Middle frontal gyrus (tissue), 1 donor: ENCODE results near the gene EXOC3.
"Not testable (repeated sequence)": the region's sequence is repeated elsewhere in the genome, so short reads cannot be mapped to it uniquely, and the experiment has no call there.

Source experiments
- DNase-seq: peaks from one replicate; pipeline ENCODE4 v3.0.0-alpha.2; 2015; ENCODE audit warnings: low spot score; ENCODE audit errors: extremely low spot score

Gene EXOC3

DNA sequence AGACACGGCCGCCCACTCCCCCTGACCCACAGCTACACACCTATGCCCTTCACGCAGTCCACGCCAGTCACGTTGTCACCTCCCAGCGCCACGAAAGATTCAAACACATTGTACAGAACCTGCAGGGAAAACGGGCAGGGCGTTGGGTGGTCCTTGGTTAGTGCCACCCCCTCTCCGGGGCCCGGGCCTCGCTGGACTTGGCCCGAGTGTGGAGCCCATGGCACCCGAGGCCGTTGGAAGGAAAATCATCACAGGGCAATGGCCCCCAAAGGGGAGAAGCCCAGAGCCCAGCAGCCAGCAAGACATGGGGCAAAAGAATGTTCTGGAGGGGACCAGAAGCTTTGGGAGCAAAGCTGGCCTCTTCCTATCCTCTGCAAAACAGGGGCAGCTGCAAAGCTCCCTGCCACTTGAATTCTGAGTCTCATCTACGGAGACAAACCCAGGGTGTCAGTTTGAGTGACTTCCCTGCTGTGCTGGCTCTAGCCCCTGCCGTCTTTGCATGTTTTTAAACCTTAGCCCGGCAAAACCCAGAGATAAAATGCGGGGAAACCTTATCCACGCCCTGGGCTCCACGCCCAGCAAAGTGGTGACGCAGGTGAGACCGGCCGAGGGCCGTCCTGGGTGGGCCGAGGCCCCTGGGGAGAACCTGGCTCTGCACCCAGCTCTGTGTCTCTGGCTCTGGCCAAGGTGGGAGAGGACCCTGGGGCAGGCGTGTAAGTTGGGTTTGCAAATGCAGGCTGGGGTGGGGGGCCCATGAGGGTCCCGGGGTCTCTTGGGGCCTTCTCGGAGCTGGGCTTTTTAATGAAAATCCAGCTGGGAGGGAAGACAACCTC, 42.4 kb downstream of the EXOC3 start:
- DNase-seq = no peak

DNA sequence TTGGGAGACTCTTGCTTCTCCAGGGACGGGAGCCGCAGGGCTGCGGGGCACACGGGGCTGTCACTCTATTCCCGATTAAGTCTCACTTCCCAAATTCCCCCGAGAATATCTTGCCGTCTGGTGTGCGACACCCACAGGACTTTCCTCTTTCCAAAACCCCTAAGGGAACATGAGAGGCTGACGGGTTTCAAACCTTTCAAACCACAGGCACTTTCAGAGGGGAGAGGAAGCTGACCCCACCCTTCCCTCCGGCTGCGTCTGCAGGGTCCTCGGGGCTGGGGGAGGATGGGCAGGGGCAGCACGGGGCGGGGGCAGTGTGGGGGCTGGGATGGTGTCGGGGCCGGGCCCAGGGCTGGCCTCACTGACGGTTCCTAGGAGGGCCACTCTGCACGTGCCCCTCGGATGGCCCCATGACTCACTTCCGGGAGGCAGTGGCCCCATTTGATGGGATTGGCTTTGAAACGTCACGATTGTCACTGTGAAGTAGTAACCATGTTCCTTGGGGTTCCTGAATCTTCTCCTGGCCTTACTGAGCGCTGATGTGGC, 43.0 kb downstream of the EXOC3 start:
- DNase-seq = no peak

DNA sequence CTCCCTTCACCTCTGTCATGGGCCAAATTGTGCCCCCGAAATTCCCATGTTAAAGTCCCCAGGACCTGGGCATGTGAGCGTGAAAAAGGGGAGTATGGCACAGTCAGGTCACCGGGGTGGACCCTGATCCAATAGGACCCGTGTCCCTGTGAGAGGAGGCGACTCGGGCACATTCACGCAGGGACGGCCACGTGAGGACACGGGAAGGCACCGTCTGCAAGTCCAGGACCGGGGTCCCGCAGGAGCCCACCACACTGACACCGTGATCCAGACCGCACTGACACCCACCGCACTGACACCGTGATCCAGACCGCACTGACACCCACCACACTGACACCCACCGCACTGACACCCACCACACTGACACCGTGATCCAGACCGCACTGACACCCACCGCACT, 43.6 kb downstream of the EXOC3 start:
- DNase-seq = not testable (repeated sequence)

DNA sequence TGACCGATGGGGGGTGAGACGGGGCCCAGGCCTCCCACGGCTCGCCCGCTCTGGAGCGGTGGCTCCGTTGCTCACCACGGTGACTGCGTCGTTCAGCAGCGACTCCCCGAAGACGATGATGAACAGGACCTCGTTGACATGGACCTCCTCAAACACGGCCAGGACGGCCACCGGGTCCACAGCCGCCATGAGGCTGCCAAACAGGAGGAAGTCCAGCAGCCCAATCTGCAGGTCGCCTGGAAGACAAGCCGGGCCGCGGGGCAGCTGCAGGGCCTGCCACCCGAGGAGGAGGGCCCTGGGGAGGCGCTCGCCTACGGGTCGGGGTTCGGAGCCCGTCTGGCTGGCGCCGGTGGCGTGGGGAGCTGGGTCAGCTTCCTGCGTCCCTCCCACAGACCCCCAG, 45.3 kb downstream of the EXOC3 start:
- no peak for DNase-seq

DNA sequence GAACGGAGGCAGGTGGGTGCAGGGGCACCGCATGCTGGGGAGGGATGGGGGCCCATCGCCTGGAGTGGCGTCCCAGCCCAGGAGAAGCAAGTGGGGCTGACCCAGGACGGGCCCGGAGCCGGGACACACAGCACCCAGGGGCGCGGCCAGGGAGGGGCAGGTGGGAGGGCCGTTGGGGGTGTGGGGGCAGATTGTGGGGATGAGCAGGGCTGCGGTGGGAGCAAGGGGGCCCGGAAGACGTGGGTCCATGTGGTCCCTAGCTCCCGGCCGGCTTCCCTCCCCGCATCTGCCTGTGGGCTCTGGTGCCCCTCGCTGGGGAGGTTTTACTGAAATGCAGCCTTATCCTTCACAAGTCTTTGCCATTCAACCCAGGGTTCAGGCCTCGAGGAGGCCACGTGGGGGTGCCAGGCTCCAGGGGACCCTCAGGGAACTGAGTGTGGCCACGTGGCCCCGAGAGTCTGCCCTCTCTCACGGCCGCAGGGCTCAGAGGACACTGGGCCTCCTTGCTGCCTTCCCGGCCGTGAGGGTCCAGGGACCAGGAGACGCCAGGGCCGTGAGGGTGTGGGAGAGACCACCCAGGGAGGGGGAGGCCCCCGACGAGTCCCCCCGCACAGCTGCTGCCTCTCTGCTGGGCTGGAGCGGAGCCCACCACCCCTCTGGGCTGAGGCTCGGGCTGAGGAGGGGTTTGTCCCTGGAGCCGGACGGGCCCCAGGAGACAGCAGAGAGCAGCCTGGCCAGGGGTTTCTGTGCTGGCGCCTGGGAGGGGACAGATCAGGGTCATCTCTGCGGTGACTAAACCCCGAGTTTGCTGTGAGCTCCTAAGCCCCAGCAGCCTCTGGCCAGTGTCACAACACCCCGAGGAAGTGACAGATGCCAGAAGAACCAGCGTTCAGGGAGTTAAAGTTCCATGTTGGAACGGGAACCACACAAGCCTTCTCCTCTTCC, 46.0 kb downstream of the EXOC3 start:
- no peak for DNase-seq

DNA sequence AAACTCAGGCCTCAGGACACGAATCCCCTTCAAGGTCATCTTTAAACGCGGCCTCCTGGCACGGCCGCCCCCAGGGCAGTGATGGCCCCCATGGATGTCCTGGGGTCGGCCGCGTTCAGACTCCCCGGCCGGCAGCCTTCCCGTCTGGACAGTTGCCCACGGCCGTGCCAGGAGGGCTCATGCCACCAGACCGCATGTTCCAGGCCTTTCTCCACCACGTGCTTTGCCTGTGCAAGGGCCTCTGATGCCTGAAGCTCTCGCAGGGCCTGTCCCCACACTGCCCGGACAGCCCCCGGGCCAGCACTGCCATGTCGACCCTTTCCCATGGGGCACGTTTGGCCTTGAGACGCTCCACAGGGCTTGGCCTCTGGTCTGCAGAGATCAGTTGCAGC, 46.7 kb downstream of the EXOC3 start:
- DNase-seq = no peak

DNA sequence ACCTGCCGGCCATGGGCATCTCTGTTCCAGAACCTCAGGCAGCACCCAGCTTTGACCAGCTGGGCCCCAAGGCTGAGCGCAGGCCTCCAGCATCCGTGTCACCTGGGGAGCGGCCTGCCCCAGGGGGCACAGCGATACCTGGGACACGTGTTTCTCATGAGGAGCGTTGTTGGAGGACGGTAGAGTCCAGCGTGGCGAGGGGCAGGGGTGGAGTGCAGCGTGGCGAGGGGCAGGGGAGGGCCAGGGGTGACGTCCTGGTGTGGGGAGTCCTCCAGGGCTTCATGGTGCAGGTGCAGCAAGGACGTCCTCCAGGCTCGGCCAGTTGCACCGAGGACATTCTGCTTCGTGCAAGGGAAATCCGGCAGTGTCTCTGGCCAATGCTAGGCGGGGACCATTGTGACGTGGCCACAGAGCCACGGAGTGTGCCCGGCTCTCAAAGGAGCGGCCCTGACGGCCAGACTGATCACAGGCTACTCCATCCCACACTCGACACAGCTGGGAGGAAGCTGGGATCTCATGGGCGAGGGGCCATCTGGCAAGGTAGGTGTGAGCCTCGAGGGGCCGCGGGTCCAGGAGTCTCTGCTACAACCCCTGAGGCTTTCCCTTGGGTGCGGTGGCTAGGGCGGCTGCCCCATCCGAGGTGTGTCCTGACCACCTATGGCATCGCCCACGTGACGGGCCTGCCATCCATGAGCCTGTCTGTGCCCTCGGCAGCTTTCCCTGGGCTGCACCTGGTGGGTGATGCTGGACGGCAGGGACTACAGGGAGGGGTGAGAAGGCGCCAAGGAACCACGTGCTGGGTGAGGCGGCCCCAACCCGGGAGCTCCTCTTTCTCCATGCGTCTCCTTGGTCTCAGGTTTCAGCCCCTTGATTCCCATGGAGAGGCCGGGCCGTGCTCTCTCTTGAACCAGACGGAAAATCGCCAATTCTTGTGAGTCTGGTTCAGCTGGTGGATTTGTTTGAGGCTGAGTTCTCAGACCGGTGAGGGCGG, 47.4 kb downstream of the EXOC3 start:
- no peak for DNase-seq

DNA sequence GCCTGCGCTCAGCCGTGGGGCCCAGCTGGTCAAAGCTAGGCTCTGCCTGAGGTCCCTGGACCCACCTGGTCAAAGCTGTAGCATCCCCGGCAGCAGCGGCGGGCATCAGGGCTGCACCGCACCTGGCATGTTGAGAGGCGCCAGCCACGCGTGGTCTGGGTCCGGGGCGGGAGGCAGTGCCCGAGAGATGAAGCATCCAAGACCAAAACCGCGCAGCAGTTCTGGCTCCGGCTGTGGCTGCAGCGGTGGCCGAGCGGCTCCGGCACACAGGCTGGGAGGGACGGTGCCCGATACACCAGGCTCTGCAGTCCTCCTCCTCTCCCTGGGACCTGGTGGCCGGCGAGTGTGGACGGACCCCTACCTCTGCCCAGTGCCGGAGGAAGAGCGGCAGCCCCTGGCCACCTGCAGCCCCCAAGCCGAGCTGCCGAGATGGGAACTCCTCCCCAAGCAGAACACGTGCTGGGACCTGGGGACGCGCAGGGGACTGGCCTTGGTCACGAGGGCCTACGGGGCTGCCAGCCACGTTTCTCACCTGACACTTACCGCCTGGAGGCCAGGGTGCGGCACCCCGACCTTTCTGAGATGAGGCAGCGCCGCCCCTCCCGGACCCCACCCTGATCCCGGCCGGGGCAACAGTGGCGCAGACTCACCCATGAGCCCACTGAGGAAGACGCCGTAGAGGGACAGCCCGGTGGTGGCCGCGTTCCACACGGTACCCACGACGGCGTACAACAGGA, 48.3 kb downstream of the EXOC3 start:
- no peak for DNase-seq

DNA sequence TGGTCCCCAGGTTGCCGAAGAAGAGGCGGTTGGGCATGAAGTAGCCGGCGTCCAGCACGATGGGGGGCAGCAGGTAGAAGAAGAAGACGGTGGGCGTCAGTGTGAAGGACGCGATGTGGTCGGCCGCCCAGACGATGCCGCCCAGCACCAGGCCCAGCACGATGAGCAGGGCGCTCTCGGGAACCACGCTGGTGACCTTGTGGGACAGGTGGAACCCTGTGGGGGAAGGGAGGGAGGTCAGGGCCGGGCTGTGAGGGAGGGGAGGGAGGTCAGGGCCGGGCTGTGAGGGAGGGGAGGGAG, 48.8 kb downstream of the EXOC3 start:
- DNase-seq = no peak

DNA sequence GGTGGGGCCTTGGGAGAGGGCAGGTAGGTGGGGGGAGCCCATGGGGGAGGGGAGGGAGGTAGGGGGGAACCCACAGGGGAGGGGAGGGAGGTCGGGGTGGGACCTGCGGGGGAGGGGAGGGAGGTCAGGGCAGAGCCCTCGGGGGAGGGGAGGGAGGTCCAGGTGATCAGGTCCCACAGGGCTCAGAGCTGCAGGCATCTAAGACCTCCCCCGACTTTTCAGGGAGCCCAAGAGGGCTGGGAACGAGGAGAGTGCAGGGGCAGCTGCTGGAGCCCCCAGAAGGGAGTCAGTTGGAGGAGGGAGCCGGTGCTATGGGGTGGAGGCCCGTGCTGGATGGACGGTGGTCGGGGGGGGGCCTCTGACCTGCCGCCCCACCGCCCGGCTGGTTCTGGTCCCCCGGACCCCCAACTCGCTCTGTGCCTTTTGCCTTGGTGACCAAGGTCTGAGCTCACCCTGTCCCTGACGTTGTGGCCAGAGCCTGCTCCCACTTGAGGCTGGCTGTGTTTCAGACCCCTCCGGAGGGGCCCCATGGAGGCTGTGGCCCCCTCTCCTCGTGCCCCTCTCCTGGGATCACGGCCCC, 49.4 kb downstream of the EXOC3 start:
- DNase-seq = no peak

DNA sequence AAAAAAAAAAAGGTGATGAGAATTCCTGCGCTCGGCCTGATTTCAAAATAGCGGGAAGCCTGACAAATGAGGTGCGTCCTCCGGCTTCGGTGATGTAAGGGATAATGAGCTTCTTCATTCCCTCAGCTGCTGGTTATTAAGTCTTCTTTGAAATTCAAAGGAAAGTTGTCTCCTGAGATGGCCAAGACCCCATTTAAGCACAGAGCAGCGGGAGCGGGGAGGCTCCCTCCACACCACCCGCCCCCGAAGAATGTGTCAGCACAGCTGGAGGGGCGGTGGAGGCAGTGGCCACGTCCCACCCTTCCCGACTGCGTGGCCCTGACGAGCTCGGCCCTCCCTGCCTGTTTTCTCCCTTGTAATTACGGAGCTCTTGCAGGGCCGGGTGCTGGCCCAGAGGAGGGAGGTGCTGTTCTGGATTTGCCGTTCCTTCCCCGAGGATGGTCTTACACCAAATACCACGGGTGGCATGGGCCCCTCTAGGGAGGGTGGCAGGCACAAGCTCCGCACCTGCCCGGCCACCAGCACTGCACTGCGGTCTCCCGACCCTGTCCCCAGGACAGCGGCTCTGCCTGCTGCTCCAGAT, 50.2 kb downstream of the EXOC3 start:
- no peak for DNase-seq

DNA sequence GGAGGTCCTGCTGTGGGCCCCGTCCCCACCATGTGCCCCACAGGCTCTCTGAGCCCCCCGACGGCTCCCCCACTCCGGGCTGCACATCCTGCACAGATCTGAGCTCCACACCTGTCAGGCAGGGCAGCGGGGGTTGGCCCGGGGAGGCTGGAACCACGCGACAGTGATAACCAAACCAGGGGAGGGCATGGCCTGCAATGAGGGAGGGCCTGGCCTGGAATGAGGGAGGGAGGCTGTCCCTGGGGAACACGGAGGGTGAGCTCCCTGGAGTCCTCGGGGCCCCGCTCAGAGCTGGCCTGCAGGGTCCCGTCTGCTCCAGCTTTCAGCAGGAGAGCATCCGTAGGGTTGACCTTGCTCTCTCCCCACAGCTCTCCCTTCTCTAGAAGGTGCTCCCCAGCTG, 50.8 kb downstream of the EXOC3 start:
- DNase-seq = no peak

DNA sequence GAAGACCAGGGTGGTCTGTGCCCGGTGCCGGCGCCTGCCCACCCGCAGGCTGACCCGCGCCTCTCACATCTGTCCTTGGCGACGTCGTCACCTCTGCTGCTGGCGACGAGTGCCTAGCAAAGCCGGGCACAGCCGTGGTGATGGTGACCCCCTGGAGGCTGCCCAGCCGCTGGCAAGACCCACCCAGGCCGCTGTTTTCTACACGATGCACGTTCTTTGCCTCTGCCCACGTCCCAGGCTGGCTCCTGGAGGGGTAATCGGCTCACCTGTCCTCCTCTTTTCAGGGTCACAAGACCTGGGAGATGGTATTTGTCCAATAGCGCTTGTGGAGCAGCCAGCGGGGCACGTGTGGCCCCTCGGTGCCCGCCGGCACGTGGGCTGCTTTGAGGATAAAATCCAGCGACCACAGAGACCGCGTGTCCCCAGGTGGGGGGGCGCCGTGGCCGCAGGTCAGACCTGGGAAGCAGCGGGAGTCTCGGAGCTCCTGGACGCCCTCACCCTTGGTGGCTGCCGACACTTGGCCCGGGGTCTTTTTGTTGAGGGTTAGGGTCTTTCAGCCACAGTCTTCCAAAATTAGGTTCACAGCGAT, 51.8 kb downstream of the EXOC3 start:
- no peak for DNase-seq

DNA sequence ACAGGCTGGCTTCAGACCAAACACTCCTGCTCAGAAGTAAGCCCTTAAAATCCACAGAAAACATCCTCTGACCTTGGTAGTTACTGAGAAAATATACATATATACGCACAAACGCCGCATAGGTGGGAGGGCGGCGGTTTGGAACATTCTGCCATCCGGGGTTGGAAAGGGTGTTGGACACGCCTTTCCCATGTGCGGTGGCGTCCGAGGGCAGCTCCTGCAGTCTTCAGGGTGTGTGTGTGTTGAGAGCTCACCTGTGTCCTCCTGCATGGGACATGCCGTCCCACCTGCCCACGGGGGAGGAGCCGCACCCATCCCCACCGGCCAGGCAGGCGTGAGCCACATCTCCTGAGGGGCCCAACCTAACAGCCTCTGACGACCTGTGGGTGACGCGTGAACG, 53.1 kb downstream of the EXOC3 start:
- no peak for DNase-seq

DNA sequence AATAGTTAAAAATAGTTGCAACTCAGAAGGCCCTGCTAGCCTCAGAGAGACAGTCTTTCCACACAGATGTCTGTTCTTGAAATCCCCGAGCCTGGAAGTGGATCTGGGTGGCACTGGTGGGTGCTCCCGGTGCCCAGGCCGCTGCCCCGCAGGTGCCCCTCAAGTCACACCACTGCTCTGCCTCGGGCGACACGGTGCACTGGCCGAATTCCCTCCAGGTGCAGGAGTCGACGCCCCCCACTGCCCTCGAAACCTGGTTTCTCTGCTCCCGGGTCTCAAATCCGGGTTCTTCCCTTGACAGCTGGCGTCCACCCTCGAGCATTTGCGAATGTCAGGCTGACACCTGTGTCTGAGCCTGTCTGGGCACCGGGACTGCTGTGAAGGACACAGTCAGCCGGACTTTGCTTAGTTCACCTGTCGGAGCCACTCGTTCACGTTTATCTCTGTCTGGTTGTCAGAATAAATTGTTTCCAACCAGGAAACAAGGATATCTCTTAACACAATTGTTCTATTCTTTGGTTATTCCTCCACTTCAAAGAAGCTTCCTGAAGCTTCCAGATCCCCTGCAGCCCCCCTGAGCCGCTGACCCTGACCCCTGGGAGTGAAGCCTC, 54.2 kb downstream of the EXOC3 start:
- no peak for DNase-seq

DNA sequence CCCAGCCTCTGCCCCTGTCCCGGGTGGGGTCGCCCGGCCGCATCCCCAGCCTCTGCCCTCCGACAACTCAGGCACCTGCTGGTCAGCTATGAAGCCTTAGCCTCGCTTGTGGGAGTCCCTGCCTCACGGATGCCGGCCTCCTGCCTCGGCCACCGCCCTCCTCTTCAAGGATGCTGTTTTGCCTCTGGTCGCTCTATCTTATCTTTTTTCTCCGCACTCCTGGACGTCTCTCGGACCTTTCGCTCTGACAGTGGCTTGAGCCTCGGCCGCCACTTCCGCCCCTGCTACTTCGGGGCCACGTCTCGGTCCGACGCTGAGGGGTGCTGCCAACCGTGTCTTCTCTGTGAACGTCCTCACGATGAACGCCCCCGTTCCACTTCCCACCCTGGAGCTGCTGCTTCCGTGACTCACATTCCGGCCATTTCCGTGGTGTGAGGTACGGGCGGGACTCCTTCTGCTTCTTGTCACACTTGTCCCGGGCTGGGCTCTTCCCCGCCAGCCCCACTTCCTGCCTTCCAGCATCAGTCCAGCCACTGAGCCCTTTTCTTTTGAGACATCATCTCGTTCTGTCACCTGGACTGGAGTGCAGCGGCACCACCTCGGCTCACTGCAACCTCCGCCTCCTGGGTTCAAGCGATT, 55.0 kb downstream of the EXOC3 start:
- DNase-seq = no peak

DNA sequence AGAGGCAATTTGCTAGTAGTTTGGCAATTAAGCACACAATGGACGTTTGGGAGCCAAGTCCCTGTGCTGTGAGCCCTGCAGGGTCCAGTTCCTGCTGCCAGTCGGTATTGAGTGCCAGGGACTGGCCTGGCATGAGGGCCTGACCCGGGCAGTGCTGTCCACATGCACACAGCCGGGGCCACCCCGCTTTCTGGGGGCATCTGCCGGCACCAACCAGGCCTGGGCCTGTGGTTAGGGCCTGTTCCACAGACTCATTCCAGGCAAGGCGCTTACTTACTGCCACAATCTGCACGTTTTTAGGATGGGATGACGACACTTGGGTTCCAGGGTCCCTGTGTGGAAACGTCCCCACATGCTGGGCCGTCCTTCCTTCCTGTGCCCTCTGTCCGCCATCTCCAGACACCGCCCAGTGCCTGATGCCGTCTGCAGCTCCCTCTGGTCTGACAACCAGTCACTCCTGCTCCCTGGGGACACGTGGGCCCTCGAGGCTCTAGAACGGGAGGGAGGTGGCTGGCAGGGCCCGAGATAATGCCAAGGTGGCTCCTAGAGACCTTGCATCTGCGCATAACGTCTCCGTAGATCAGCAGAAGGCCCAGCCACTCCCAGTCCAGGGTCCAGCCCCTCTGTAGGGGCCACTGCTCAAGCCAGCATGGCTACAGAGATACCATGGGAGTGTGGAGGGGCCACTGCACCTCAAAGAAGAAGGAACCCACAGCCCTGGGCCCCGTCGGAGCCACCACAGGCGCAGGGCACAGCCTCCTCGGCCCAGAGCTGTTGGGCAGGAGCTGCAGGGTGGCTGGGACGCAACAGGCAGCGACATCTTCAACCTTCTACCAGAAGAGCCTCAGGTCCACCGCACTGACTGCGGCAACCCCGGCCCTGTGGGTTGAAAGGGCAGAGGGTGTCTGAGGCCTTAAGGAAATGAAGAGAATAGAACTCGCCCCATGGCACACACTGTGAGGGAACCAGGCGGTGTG, 56.5 kb downstream of the EXOC3 start:
- no peak for DNase-seq
